SIG-M5 treated with dmso at 0.1 percent for 504 hours (cell line): Measurements from ENCODE around the gene AP1S3.
"Not testable (repeated sequence)": the region's sequence is repeated elsewhere in the genome, so short reads cannot be mapped to it uniquely, and the experiment has no call there.

ENCODE experiments used
- DNase-seq: peaks from one replicate; lab custom pipeline; 2025; ENCODE audit not compliant: unreplicated experiment; lab: John Stamatoyannopoulos, UW

The AP1S3 gene

GRCh38 chr2:223805008-223805407, 32.4 kb downstream of the AP1S3 start:
- DNase-seq: no peak

DNA sequence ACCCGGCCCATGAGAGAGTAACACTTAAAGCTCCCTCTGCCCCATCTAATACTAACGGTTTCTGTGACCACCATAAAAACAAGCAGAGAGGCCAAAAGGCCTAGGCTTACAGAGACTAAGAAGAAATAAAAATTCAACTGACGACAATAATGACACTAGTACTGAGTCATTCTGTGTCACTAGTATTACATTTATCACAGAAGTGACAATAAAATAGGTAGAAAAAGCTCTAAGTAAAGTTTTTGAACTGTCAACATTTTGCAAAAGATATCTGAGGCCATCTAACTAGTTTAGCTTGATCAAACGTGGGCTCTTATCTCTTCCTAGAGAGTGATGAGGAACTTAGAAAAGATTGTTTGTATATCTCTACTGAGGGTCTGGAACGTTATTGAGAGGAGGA, 35.6 kb downstream of the AP1S3 start:
- DNase-seq: no peak

GRCh38 chr2:223800908-223801307, 36.5 kb downstream of the AP1S3 start:
- DNase-seq: no peak

- DNase-seq: peak; percentile 31
Observed at GRCh38 chr2:223797811-223798721, 39.3 kb downstream of the AP1S3 start.

DNA sequence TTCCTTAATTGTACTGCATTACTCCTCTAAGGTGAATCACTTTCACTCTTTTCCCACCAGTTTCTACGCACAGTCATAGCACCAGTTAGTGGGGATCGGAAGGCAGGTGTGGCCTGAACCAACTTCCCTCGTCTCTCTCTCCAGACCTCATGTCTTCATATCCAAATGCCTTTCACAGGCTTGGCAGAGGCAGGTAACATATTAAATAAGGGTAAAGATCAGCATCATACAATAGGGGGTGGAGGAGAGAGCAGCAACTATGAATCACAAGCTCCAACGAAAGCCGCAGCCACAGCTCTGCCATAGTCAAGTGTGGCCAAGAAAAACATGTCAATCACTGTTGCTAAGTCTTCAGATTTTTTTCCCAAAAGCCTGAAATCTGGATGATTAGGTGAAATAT, 40.3 kb downstream of the AP1S3 start:
- DNase-seq: no peak

DNA sequence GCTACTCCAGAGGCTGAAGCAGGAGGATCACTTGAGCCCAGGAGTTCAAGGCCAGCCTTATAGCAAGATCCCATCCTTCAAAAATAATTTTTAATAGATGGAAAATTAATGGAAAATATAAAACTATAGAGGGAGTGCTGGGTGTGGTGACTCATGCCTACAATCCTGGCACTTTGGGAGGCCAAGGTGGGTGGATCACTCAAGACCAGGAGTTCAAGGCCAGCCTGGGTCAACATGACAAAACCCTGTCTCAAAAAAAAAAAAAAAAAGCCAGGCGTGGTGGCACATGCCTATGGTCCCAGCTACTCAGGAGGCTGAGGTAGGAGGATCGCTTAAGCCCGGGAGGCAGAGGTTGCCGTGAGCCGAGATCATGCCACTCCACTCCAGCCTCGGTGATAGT, 48.0 kb downstream of the AP1S3 start:
- DNase-seq: no peak

GRCh38 chr2:223788826-223789225, 48.6 kb downstream of the AP1S3 start:
- DNase-seq: no peak

GRCh38 chr2:223788106-223788505, 49.3 kb downstream of the AP1S3 start:
- not testable (repeated sequence) for DNase-seq

DNA sequence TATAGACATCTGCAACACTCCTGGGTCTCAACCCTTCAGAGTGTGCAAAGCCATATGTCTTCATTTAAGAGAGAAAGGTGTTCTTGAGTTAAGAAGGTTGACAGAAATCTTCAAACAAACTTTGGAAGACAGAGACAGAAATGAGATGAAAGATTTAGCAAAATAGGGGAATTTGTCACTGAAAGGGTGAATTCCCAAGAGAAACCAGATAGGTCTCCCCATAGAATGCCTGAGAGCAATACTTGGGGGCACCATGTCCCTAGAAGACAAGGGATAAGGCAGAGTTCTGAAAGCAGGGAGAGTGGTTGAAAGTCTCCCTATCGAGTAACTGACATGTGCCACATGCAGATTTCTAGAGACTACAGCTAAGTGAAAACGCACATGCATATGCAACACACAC, 50.0 kb downstream of the AP1S3 start:
- no peak for DNase-seq

DNA sequence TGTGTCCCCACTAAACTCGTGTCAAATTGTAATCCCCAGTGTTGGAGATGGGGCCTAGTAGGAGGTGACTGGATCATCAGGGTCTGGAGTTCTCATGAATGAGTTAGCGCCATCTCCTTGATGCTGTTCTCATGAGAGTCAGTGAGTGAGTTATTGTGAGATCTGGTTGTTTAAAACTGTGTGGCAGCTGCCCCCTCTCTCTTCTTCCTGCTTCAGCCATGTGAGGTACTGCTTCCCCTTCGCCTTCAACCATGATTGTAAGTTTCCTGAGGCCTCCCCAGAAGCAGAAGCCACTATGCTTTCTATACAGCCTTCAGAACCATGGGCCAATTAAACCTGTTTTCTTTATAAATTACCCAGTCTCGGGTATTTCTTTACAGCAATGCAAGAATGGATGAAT, 50.4 kb downstream of the AP1S3 start:
- DNase-seq: no peak

DNA sequence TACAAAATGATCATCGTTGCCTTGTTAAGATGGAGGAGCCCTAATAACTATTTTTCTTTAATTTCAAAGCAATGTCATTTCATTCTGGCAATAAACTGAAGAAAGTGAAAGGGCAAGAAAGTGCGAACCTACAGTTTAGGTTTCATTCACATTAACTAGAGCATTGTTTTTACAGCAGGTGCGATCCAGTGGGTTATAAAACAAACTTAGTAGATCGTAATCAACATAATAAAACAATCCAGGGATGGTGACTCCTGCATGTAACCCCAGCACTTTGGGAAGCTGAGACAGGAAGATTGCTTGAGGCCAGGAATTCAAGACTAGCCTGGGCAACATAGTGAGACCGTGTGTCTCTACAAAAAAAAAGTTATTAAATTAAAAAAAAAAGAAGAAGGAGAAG, 51.1 kb downstream of the AP1S3 start:
- no peak for DNase-seq

- DNase-seq: no peak
Observed at GRCh38 chr2:223784221-223784772, 53.1 kb downstream of the AP1S3 start.

DNA sequence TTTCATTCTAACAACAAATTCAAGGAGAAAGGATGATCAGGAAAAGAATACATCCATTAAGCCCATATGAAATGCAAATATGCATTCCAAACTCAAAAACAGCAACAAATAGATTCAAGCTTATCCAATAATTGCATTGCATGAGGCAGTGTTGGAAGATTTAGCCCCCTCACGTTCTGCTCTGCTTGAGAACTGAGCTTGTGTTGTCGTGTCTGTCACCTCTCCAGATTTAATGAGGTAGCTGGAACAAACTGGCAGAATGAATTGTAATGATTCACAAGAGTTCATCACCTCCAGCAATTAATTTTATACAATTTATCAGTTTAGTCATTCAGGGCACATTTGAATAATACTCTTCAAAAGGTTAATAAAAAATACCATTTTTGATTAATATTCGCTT, 54.8 kb downstream of the AP1S3 start:
- no peak for DNase-seq

GRCh38 chr2:223781560-223781959, 55.8 kb downstream of the AP1S3 start:
- no peak for DNase-seq

DNA sequence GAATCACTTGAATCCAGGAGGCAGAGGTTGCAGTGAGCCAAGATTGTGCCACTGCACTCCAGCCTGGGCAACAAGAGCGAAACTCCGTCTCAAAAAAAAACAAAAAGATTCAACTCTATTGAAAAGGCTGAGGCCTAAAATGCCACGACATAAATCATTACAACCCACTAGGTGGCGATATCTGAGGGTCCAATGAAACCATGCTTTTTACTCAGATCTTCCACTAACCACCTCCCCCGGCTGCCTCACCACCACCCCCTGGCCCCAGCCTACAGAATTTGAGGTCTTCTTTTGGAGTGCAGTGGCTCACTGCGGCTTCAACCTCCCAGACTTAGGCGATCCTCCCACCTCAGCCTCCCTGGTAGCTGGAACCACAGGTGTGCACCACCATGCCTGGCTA, 57.5 kb downstream of the AP1S3 start:
- peak; percentile 75 for DNase-seq

- no peak for DNase-seq
Observed at GRCh38 chr2:223774193-223774592, 63.2 kb downstream of the AP1S3 start.

- DNase-seq: no peak
Observed at GRCh38 chr2:223772363-223772762, 65.0 kb downstream of the AP1S3 start.

DNA sequence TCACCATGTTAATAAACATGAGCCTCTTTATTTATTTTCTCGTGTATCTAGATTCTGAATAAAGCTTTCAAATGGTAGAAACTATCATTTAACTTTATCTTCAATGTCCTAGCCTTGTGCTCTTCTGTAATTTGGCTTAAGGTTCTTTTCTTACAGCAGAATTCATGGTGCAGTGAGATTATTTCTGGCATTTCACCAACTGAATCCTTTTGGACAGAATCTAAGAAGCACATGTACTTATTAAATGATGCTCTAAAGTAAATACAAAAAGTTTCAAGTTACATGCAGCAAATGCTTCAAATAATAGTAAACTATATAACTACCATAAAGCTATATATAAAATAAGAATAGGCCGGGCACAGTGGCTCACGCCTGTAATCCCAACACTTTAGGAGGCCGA, 65.9 kb downstream of the AP1S3 start:
- no peak for DNase-seq

GRCh38 chr2:223768179-223768578, 69.2 kb downstream of the AP1S3 start:
- DNase-seq: peak; percentile 33

- no peak for DNase-seq
Observed at GRCh38 chr2:223767341-223767740, 70.0 kb downstream of the AP1S3 start.

DNA sequence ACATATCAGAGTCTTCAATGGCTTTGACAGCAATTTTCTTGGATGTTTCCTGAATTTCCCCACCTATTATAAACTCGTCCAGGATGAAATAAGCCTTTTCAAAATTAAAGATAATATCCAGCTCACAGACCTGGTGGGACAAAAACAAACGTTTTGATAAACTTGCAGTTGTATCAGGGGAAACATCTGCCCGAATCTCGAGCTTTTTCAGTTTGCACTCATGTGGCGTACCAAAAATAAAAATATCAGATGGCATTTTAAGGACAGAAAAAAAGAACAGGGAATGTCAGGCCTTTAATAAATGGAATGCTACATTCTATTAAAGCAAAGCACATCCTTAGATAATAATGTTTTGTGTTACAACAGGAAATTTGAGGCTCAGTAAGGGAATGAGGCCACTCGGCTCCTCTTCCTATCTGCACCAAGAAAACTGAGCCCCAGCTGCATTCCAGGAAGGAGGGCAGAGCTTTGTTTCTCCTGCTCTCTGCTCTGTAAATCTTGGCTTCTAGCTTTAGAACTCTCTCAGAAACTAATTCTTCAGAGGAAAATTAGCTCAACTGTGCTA, 72.1 kb downstream of the AP1S3 start:
- DNase-seq: no peak

DNA sequence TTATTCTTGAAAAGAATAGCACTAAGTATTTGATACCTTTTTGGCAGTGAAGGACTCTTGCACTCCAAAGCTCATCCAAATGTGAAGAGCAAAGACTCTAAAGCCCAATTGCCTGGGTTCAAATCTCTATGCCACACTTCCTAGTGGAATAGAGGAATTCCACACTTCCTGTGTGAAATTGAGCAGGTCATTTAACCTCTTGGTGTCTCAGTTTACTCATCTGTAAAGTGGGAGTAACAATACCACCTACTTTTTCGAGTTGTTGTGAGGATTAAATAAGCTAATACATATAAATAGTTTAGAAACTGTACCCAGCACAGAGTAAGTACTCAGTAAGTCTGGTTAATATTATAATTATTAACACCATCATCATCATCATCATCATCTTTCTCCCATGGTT, 72.6 kb downstream of the AP1S3 start:
- DNase-seq: no peak
